ENCODE data around the gene ABCA13. TPM values are rescaled to one million over a fixed set of nuclear protein-coding genes. Genes with fewer than 3 reads are reported as not detected.

ABCA13 gene
- total and polyA plus RNA-seq, 8 donors: under 0.01 to 1.5 (median 0.32) TPM

DNA sequence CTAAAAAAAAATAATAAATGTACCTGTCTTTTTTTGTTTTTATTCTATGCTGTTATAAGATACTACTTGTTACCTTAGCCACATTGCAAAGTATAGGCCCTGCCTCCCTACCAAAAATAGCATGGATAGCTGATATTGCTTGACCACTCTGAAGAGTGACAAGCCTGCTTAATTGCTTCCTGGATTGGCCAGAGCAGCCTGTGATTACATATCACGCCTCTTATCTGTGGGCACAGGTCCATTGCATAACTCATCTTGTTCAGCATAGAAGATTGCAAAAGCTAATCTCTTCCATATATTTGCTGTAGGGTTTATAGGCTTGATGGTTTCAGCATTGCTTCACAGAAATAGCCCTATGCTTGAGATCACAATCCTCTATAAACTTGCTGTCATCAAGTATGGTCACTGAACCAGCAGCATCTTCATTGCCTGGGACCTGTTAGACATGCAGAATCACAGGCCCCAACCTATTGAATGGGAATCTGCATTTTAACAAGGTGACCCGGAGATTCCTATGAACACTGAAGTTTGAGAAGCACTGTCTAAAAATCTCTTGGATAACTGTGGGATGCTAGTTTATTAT is 472.3 kb downstream of the ABCA13 start:
- Histone ChIP-seq H3K4me1 (no peaks in the 10 kb centered on the region), H3K4me3 (no peak overlapping the region), H3K27me3 (no peaks in the 10 kb centered on the region), H3K27ac (no peak overlapping the region), H3K9me3 (no peaks in the 10 kb centered on the region), H3K36me3 (no peaks in the 10 kb centered on the region)
- ATAC-seq: peak in 1 of 4 donors; percentile 23
- 46 to 56% methylated on average over 2 of the region's 2 CpGs for WGBS, 2 donors
- TF ChIP-seq, protein P1, sequence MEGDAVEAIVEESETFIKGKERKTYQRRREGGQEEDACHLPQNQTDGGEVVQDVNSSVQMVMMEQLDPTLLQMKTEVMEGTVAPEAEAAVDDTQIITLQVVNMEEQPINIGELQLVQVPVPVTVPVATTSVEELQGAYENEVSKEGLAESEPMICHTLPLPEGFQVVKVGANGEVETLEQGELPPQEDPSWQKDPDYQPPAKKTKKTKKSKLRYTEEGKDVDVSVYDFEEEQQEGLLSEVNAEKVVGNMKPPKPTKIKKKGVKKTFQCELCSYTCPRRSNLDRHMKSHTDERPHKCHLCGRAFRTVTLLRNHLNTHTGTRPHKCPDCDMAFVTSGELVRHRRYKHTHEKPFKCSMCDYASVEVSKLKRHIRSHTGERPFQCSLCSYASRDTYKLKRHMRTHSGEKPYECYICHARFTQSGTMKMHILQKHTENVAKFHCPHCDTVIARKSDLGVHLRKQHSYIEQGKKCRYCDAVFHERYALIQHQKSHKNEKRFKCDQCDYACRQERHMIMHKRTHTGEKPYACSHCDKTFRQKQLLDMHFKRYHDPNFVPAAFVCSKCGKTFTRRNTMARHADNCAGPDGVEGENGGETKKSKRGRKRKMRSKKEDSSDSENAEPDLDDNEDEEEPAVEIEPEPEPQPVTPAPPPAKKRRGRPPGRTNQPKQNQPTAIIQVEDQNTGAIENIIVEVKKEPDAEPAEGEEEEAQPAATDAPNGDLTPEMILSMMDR (IDR thresholded peaks at IDR 0.05): no peak
- no peak for DNase-seq
- intact Hi-C loops (cut with DNase I): no loop called here
- FAIRE-seq: no peak

DNA sequence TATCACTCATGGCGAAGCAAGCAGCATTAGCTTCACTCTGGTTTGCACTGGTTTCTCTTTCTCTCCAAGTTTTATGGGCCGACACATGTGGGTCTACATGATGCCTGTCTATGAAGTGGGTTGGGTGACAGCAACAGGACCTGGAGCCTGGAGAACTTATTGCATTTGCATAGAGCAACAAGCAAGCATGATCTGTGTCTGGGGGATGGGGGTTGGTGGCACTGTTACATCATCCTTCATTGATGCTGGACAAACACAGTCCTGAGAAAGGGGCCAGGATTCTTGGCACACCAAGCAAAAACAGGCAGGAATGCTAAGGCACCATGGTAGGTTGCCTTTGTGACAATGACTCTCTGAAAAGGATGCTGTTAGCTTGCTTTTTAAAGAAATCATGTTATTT is 486.9 kb downstream of the ABCA13 start:
- no peaks in the 10 kb centered on the region for H3K9me3 ChIP-seq
- no peak for DNase-seq
- H3K27ac ChIP-seq: no peak overlapping the region
- TF ChIP-seq, protein P1 (IDR thresholded peaks at IDR 0.05): no peak
- H3K36me3 ChIP-seq: no peaks in the 10 kb centered on the region
- intact Hi-C loops (cut with DNase I): no loop called here
- no peak for FAIRE-seq
- H3K27me3 ChIP-seq: no peaks in the 10 kb centered on the region
- no peak for ATAC-seq
- 47 to 60% methylated on average over 2 of the region's 2 CpGs for WGBS, 2 donors
- no peak overlapping the region for H3K4me3 ChIP-seq
- no peaks in the 10 kb centered on the region for H3K4me1 ChIP-seq

DNA sequence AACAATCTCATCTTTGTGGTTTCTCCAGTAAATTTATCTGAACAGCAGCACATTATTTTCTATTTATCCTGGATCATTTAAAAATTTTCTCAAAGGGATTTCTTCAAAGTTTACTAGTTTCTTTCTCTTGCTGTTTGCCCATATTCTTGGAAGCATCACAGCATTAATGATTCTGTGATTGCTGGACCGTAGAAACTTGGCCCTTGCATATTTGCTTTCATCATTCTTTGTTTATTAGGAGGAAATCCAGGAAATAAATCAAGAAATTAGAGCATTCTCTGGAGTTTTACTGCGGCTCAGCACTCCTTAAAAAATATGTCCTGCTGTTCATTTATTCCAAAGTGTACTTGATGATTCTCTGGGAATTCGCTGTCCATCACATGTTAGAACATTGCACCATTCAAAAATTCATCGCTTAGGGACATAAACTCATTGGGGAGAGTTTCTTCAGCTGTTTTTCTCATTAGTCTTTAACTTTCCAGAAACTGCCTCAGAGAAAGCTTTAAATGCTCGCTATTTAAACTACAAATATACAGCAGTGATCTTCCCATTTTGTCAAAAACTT is 489.1 kb downstream of the ABCA13 start:
- Histone ChIP-seq H3K4me3 (no peak overlapping the region), H3K36me3 (no peaks in the 10 kb centered on the region), H3K4me1 (no peaks in the 10 kb centered on the region), H3K27me3 (no peaks in the 10 kb centered on the region), H3K27ac (no peak overlapping the region), H3K9me3 (no peaks in the 10 kb centered on the region)
- FAIRE-seq: no peak
- intact Hi-C loops (cut with DNase I): no loop called here
- ATAC-seq: no peak
- TF ChIP-seq, protein P1 (IDR thresholded peaks at IDR 0.05): no peak
- 46 to 63% methylated on average over 5 of the region's 5 CpGs for WGBS, 2 donors
- no peak for DNase-seq

DNA sequence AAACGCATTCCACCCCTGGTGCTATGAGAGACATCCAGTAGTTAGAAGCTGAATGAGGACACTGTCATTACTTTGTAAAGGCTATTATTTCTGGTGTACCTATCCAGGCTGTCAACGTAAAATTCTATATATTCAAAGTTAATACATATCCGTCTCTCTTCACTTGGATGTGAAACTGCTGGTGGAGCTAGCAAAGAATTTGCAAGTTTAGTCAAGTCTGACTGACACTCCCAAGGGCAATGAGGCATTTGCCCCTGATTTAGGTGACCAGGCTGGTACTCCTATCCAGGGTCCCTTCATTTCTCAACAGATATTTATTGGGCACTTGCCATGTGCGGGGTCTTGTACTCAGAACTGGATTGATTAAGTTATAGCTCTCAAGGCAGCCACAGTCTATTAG is 493.0 kb downstream of the ABCA13 start:
- DNase-seq (no peak), ATAC-seq (no peak), FAIRE-seq (no peak)
- H3K27me3 ChIP-seq: no peaks in the 10 kb centered on the region
- H3K4me1 ChIP-seq: no peaks in the 10 kb centered on the region
- H3K9me3 ChIP-seq: no peaks in the 10 kb centered on the region
- no peak overlapping the region for H3K4me3 ChIP-seq
- no peak overlapping the region for H3K27ac ChIP-seq
- H3K36me3 ChIP-seq: no peaks in the 10 kb centered on the region
- WGBS, 2 donors: 55 to 68% methylated on average over 4 of the region's 4 CpGs
- TF ChIP-seq, protein P1 (IDR thresholded peaks at IDR 0.05): no peak
- intact Hi-C loops (cut with DNase I): no loop called here

DNA sequence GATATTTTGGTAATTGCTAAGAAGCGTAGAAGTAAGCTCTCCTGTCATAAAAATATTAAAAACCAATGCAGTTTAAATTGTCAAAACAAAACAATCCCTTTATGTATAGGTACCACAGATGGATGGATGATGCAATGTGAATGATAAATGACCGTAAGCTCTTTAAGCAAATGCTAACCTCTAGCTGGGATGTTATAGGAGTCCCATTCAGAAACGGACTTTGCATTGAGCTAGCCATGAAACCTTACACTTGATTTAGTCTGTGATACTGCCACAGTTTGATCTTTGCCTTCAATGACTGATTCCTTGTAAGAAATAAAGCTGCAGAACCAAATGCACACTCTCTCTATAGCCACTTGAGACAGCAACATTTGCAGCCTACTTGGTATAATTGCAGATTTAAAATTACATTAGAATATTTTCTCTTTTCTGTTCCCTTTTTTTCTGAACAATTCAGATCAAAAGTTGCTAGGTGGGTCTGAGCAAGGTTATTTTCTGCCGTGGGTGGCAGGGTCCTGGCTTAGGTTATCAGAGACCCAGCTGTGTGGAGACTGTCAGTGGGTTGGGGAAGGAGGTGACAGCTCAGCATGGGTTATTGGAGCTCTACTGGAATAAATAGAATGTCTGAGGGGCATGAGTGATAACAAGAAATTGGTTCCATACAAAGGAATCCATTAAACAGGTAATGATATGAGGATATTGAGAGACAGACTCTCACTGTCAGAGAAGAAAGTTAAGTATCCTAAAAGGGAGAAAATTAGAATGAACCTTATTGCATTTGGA is 494.3 kb downstream of the ABCA13 start:
- no peaks in the 10 kb centered on the region for H3K4me1 ChIP-seq
- FAIRE-seq: no peak
- H3K4me3 ChIP-seq: no peak overlapping the region
- intact Hi-C loops (cut with DNase I): no loop called here
- no peaks in the 10 kb centered on the region for H3K27me3 ChIP-seq
- no peak for ATAC-seq
- TF ChIP-seq, protein P1 (IDR thresholded peaks at IDR 0.05): no peak
- no peaks in the 10 kb centered on the region for H3K9me3 ChIP-seq
- no peak for DNase-seq
- 37 to 41% methylated on average over 4 of the region's 4 CpGs for WGBS, 2 donors
- no peaks in the 10 kb centered on the region for H3K36me3 ChIP-seq
- no peak overlapping the region for H3K27ac ChIP-seq

Measured in pancreas (tissue), 10 donors.